PC-9 (cell line): ENCODE results near the gene SRC. TPM values are rescaled to one million over a fixed set of nuclear protein-coding genes. Genes with fewer than 3 reads are reported as not detected.

ENCODE experiments used
- BruUV-seq: library from RNA; stranded (reverse); fragments of 400-500 nt; replicated peaks from 2 replicates; lab custom pipeline; 2021; lab: Mats Ljungman, UMichigan
- CTCF ChIA-PET: fragments of 300-600 bp; sonication (Branson Sonifier 250); formaldehyde crosslinking; loops from one replicate; lab custom pipeline; 2022; ENCODE audit warnings: antibody characterized with exemption; lab: Charles Lee
- POLR2A ChIA-PET: fragments of 300-600 bp; sonication (Branson Sonifier 250); formaldehyde crosslinking; loops from one replicate; lab custom pipeline; 2022; ENCODE audit warnings: antibody characterized with exemption; ENCODE audit not compliant: unreplicated experiment; lab: Charles Lee
- DNase-seq, 2 experiments: peaks; one replicate each; pipeline versions ENCODE4 v3.0.0 to v3.0.0-alpha.2; 2015 to 2022; ENCODE audit warnings: mixed read lengths in 1 of 2
- H2AFZ ChIP-seq: fragments of 200-600 bp; sonication (generic); 2 replicates; pipeline ENCODE4 v1.8.1; 2017; ENCODE audit warnings: antibody characterized with exemption
- H3F3A ChIP-seq: fragments of 200-600 bp; sonication (generic); 2 replicates; pipeline ENCODE4 v1.8.1; 2017; ENCODE audit warnings: antibody characterized with exemption, mild to moderate bottlenecking, low read depth; ENCODE audit not compliant: insufficient read depth
- H3K27ac ChIP-seq: fragments of 200-600 bp; sonication (generic); 2 replicates; pipeline ENCODE4 v1.6.1; 2016; ENCODE audit warnings: mixed run types
- H3K27me3 ChIP-seq: fragments of 200-600 bp; sonication (generic); 2 replicates; pipeline ENCODE4 v1.6.1; 2016; ENCODE audit warnings: low read depth, mixed run types; ENCODE audit not compliant: insufficient read depth
- H3K36me3 ChIP-seq: fragments of 200-600 bp; sonication (generic); 2 replicates; pipeline ENCODE4 v1.6.1; 2016; ENCODE audit warnings: low read depth, mixed run types
- H3K4me1 ChIP-seq: fragments of 200-600 bp; sonication (generic); replicated peaks from 2 replicates; pipeline ENCODE4 v1.6.1; 2016; ENCODE audit warnings: mixed run types; ENCODE audit not compliant: insufficient read depth
- H3K4me2 ChIP-seq: fragments of 200-600 bp; sonication (generic); 2 replicates; pipeline ENCODE4 v1.6.1; 2017; ENCODE audit warnings: mixed run types
- H3K4me3 ChIP-seq: fragments of 200-600 bp; sonication (generic); 2 replicates; pipeline ENCODE4 v1.6.1; 2016; ENCODE audit warnings: mixed run types
- H3K79me2 ChIP-seq: fragments of 200-600 bp; sonication (generic); 2 replicates; pipeline ENCODE4 v1.6.1; 2017; ENCODE audit warnings: low read depth, mixed run types
- H3K9me2 ChIP-seq: fragments of 200-600 bp; sonication (generic); 2 replicates; pipeline ENCODE4 v1.8.1; 2017; ENCODE audit warnings: mild to moderate bottlenecking; ENCODE audit not compliant: insufficient read depth
- H3K9me3 ChIP-seq: fragments of 200-600 bp; sonication (generic); 2 replicates; pipeline ENCODE4 v1.8.1; 2016; ENCODE audit warnings: low read depth; ENCODE audit not compliant: insufficient read depth
- H4K20me1 ChIP-seq: fragments of 200-600 bp; sonication (generic); 2 replicates; pipeline ENCODE4 v1.8.1; 2017; ENCODE audit not compliant: insufficient read depth
- EZH2 ChIP-seq: fragments of 200-600 bp; sonication (generic); IDR thresholded peaks from 2 replicates; pipeline ENCODE4 v1.8.0; 2017; ENCODE audit warnings: antibody characterized with exemption, low read depth
- intact Hi-C: fragments of 100-400 bp; cut with micrococcal nuclease; formaldehyde crosslinking; loops from one replicate; pipeline ENCODE4 v1.10.0; 2022; ENCODE audit not compliant: unreplicated experiment
- total RNA-seq: library from RNA; stranded (reverse); gene quantifications from 2 replicates; pipeline ENCODE4 v1.2.3, GENCODE V29; 2021
- TF ChIP-seq, protein P1 (sequence below): fragments of 200-600 bp; sonication (generic); conservative IDR thresholded peaks from 2 replicates; pipeline ENCODE4 v1.6.1; 2017; ENCODE audit warnings: mixed run types, antibody characterized with exemption, mild to moderate bottlenecking, moderate library complexity

SRC gene
- total RNA-seq, 1 experiment from 2014 or later = 58.4 TPM

DNA sequence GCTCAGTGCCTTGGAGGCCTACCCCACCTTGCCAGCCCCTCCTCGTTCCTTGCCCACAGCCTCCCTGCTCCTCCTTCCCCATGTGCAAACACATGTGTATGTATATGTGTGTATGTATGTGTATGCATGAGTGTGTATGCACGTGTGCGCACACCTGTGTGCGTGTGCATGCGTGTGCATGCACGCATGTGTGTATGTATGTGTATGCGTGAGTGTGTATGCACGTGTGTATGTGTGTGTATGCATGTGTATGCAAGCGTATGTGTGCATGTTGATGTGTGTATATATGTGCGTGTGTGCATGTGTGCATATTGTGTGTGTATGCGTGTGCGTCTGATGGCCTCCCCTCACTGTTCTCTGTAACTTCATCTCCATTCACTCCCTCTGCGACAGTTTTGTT is 74.7 kb downstream of the SRC start:
- Histone ChIP-seq H3K27me3 (peaks cover 98% of the 10 kb centered on the region), H3K4me2 (no peak overlapping the region), H3K4me1 (no peaks in the 10 kb centered on the region), H3K27ac (no peak overlapping the region), H3K36me3 (no peaks in the 10 kb centered on the region), H3K4me3 (no peak overlapping the region), H2AFZ (no peak overlapping the region), H3K9me2 (no peaks in the 10 kb centered on the region), H3K79me2 (no peaks in the 10 kb centered on the region), H3K9me3 (no peaks in the 10 kb centered on the region), H3F3A (no peaks in the 10 kb centered on the region), H4K20me1 (peaks cover 5% of the 10 kb centered on the region; the same call in 1 of the 2 replicates)
- DNase-seq = no peak
- TF ChIP-seq, protein P1, sequence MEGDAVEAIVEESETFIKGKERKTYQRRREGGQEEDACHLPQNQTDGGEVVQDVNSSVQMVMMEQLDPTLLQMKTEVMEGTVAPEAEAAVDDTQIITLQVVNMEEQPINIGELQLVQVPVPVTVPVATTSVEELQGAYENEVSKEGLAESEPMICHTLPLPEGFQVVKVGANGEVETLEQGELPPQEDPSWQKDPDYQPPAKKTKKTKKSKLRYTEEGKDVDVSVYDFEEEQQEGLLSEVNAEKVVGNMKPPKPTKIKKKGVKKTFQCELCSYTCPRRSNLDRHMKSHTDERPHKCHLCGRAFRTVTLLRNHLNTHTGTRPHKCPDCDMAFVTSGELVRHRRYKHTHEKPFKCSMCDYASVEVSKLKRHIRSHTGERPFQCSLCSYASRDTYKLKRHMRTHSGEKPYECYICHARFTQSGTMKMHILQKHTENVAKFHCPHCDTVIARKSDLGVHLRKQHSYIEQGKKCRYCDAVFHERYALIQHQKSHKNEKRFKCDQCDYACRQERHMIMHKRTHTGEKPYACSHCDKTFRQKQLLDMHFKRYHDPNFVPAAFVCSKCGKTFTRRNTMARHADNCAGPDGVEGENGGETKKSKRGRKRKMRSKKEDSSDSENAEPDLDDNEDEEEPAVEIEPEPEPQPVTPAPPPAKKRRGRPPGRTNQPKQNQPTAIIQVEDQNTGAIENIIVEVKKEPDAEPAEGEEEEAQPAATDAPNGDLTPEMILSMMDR = no peak
- no peak for TF ChIP-seq EZH2
- POLR2A ChIA-PET = no interaction called here
- intact Hi-C loops = no loop called here
- no TSS peak for BruUV-seq
- CTCF ChIA-PET = no interaction called here

DNA sequence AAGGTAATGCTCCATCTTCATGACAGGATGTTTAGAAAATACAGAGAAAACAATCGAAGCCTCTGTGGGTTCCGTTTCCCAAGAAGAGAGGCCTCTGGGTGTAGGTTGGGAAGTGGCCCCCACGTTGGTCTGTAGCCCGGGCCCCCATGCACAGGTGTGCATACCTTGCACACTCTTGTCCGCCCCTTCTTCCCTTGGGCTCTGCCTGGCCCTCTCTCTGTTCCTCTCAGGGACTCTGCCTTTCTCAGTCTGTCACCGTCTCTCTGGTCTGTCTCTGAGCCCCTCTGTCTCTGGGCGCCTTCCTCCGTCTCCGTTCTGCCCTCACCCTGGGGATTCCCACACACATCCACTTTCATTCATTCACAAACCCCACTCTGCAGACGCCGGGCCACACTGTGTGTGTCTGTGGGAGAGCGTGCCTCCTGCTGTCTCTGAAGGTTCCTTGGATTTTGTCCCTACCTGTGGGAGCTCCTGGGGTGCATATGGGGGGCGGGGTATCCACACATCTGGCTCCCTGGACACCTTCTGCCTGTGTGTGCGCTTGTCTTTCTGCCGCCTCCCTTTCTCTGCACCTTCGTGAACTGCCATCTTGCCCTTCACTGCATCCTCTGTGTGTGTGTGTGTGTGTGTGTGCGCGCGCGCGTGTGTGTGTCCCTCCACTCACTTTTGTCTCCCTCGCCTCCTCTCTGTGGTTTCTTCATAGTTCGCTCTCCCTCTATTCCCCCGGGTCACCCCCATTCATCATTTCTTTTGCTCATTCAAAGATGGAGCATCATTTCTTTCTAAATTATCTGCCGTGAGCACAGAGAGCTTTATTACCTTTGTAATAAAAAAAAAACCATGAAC is 75.3 kb downstream of the SRC start:
- H2AFZ ChIP-seq = no peak overlapping the region
- H3K4me1 ChIP-seq = no peaks in the 10 kb centered on the region
- no peaks in the 10 kb centered on the region for H3K9me3 ChIP-seq
- no peaks in the 10 kb centered on the region for H3K36me3 ChIP-seq
- no TSS peak for BruUV-seq
- H4K20me1 ChIP-seq = peaks cover 5% of the 10 kb centered on the region; the same call in 1 of the 2 replicates
- H3K27ac ChIP-seq = no peak overlapping the region
- intact Hi-C loops = no loop called here
- no peaks in the 10 kb centered on the region for H3K79me2 ChIP-seq
- H3K9me2 ChIP-seq = no peaks in the 10 kb centered on the region
- POLR2A ChIA-PET = no interaction called here
- no peak for TF ChIP-seq EZH2
- TF ChIP-seq, protein P1 = no peak
- H3K27me3 ChIP-seq = peaks cover 98% of the 10 kb centered on the region
- H3F3A ChIP-seq = no peaks in the 10 kb centered on the region
- DNase-seq = no peak
- H3K4me2 ChIP-seq = no peak overlapping the region
- no peak overlapping the region for H3K4me3 ChIP-seq
- CTCF ChIA-PET = no interaction called here

- no peak overlapping the region for H3K27ac ChIP-seq
- CTCF ChIA-PET = no interaction called here
- no peaks in the 10 kb centered on the region for H3F3A ChIP-seq
- POLR2A ChIA-PET = no interaction called here
- intact Hi-C loops = no loop called here
- no peaks in the 10 kb centered on the region for H3K79me2 ChIP-seq
- BruUV-seq = no TSS peak
- H3K36me3 ChIP-seq = no peaks in the 10 kb centered on the region
- peaks cover 5% of the 10 kb centered on the region; the same call in 1 of the 2 replicates for H4K20me1 ChIP-seq
- TF ChIP-seq EZH2 = no peak
- TF ChIP-seq, protein P1 = no peak
- DNase-seq = no peak
- no peaks in the 10 kb centered on the region for H3K9me2 ChIP-seq
- H2AFZ ChIP-seq = no peak overlapping the region
- no peak overlapping the region for H3K4me2 ChIP-seq
- H3K9me3 ChIP-seq = no peaks in the 10 kb centered on the region
- peaks cover 98% of the 10 kb centered on the region for H3K27me3 ChIP-seq
- no peaks in the 10 kb centered on the region for H3K4me1 ChIP-seq
- H3K4me3 ChIP-seq = no peak overlapping the region
These were observed 76.0 kb downstream of the SRC start for GRCh38 chr20:37421988-37422387.
